ENCODE data around the gene GP1BB. TPM values are rescaled to one million over a fixed set of nuclear protein-coding genes. Genes with fewer than 3 reads are reported as not detected.

The GP1BB gene
- total RNA-seq, 1 donor = 1.8 TPM

DNA sequence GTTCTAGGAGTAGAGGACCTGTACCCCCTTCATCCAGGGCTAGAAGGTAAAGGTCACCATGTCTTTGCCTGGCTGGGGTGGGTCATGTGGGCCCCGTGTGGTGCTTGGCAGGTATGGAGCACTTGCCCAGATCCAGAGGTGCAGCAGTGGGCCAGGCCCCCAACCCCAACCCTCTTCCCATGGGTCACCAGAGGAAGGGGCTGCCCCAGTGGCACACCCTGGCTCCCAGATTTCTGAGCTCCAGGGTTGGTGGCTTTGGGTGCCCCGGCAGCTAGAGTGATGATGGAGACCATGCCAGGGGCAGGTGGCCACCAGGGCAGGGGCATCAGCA lies 2.4 kb upstream of the GP1BB start:
- TF ChIP-seq, protein P1, sequence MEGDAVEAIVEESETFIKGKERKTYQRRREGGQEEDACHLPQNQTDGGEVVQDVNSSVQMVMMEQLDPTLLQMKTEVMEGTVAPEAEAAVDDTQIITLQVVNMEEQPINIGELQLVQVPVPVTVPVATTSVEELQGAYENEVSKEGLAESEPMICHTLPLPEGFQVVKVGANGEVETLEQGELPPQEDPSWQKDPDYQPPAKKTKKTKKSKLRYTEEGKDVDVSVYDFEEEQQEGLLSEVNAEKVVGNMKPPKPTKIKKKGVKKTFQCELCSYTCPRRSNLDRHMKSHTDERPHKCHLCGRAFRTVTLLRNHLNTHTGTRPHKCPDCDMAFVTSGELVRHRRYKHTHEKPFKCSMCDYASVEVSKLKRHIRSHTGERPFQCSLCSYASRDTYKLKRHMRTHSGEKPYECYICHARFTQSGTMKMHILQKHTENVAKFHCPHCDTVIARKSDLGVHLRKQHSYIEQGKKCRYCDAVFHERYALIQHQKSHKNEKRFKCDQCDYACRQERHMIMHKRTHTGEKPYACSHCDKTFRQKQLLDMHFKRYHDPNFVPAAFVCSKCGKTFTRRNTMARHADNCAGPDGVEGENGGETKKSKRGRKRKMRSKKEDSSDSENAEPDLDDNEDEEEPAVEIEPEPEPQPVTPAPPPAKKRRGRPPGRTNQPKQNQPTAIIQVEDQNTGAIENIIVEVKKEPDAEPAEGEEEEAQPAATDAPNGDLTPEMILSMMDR (IDR thresholded peaks at IDR 0.05; ENCODE audit: extremely low read depth, low read depth, low read length) = no peak
- no peaks in the 10 kb centered on the region for H3K79me2 ChIP-seq (ENCODE audit: insufficient read depth, low read length)

DNA sequence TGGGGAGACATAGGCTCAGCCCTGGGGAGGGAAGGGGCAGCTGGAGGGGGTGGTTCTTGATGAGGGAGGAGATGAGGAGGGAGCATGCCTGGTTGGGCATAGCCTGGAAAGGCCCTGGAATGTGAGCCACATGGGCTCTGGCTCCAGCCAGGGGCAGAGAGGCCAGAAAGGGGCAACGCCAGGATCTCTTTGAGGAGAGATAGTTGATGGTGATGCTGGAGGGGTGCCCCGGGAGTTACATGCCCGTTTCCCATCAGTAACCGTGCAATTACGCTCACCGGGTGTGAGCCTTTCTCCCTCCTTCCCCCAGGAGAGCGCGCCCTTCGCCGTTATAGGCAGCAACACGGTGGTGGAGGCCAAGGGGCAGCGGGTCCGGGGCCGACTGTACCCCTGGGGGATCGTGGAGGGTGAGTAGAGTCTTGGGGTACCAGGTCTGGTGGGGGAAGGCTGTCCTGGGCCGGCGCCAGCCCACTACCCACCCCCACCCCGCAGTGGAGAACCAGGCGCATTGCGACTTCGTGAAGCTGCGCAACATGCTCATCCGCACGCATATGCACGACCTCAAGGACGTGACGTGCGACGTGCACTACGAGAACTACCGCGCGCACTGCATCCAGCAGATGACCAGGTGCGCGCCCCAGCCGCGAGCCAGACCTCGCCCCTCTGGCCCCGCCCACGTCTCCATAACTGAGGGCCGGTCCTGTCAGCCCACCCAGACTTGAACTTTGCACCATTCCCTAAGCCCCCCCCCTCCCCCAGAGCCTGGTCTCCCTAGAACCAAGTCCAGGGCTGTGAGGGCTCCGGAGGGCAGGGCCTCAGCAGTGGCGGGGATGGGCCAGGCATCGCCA lies 1.8 kb upstream of the GP1BB start:
- Histone ChIP-seq H3K4me2 (ENCODE audit: insufficient read depth, low read length) (no peak overlapping the region), H3K79me2 (ENCODE audit: insufficient read depth, low read length) (no peaks in the 10 kb centered on the region), H2AFZ (ENCODE audit: low read length) (no peak overlapping the region), H3K27ac (ENCODE audit: low read depth, low read length) (no peak overlapping the region), H3K36me3 (ENCODE audit: insufficient read depth, low read length) (no peaks in the 10 kb centered on the region), H3K4me1 (ENCODE audit: insufficient read depth, low read length) (peaks cover 4% of the 10 kb centered on the region), H4K20me1 (ENCODE audit: insufficient read depth, low read length) (peaks cover 9% of the 10 kb centered on the region), H3K27me3 (ENCODE audit: insufficient read depth, low read length) (no peaks in the 10 kb centered on the region), H3K4me3 (ENCODE audit: insufficient read depth, low read length) (no peak overlapping the region), H3K9me3 (ENCODE audit: low read depth, low read length) (no peaks in the 10 kb centered on the region)
- TF ChIP-seq, protein P1 (IDR thresholded peaks at IDR 0.05; ENCODE audit: extremely low read depth, low read depth, low read length) = no peak
- peak; percentile 89 for DNase-seq (ENCODE audit: insufficient read length, low spot score, missing footprints)

More for the DNA sequence above, 2.4 kb upstream of the GP1BB start:
- peaks cover 4% of the 10 kb centered on the region for H3K4me1 ChIP-seq (ENCODE audit: insufficient read depth, low read length)
- no peaks in the 10 kb centered on the region for H3K27me3 ChIP-seq (ENCODE audit: insufficient read depth, low read length)
- H3K36me3 ChIP-seq (ENCODE audit: insufficient read depth, low read length) = no peaks in the 10 kb centered on the region
- peak; percentile 91 for DNase-seq (ENCODE audit: insufficient read length, low spot score, missing footprints)
- no peak overlapping the region for H2AFZ ChIP-seq (ENCODE audit: low read length)
- H3K4me3 ChIP-seq (ENCODE audit: insufficient read depth, low read length) = no peak overlapping the region
- peaks cover 9% of the 10 kb centered on the region for H4K20me1 ChIP-seq (ENCODE audit: insufficient read depth, low read length)
- H3K27ac ChIP-seq (ENCODE audit: low read depth, low read length) = no peak overlapping the region
- no peaks in the 10 kb centered on the region for H3K9me3 ChIP-seq (ENCODE audit: low read depth, low read length)
- no peak overlapping the region for H3K4me2 ChIP-seq (ENCODE audit: insufficient read depth, low read length)

DNA sequence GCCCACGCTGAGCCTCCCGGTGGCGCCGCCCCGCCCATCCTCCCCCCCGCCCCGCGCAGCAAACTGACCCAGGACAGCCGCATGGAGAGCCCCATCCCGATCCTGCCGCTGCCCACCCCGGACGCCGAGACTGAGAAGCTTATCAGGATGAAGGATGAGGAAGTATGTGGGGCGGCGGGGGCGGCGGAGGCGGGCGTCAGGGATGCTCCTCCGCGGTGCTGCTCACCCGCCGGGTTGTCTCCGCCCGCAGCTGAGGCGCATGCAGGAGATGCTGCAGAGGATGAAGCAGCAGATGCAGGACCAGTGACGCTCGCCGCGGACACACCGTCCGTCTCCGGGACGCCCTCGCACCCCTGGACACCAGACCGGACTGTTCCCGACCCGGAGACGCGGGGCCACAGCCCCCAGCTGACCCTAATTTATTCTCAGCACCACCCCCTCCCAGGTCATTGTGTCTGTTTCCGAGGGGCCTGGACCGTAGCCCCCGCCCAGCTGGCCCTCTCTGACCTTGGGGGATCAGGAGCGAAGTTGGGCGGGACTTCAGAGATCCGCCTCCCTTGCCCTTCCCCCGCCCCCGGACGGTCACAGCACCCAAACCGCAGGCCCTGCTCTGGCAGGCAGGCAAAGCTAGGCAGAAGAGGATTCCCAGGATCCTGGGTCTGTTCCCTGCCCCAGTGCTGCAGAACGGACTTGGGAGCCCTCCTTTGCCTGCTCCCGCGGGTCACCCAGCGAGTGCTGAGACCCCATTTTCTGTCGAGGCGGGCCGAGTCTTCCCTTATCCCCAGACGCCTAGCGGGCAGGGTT lies 959 bp upstream of the GP1BB start:
- Histone ChIP-seq H3K4me1 (ENCODE audit: insufficient read depth, low read length) (peaks cover 4% of the 10 kb centered on the region), H2AFZ (ENCODE audit: low read length) (no peak overlapping the region), H3K79me2 (ENCODE audit: insufficient read depth, low read length) (no peaks in the 10 kb centered on the region), H3K27ac (ENCODE audit: low read depth, low read length) (no peak overlapping the region), H3K27me3 (ENCODE audit: insufficient read depth, low read length) (no peaks in the 10 kb centered on the region), H3K4me2 (ENCODE audit: insufficient read depth, low read length) (no peak overlapping the region), H3K9me3 (ENCODE audit: low read depth, low read length) (no peaks in the 10 kb centered on the region), H3K36me3 (ENCODE audit: insufficient read depth, low read length) (no peaks in the 10 kb centered on the region), H3K4me3 (ENCODE audit: insufficient read depth, low read length) (no peak overlapping the region), H4K20me1 (ENCODE audit: insufficient read depth, low read length) (peaks cover 9% of the 10 kb centered on the region)
- TF ChIP-seq, protein P1 (IDR thresholded peaks at IDR 0.05; ENCODE audit: extremely low read depth, low read depth, low read length) = no peak
- DNase-seq (ENCODE audit: insufficient read length, low spot score, missing footprints) = peak; percentile 92

DNA sequence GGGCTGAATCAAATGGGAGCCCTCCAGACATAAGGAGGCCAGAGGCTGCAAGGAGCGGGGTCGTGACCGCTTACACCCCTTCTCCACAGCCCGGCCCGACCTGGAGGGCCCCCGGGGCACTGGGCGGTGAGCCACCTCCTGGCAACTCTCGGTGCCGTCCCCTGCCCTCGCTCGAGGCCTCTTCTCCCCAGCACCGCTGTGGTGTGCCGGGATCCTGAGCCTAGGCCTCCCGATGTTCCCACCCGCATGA lies 432 bp upstream of the GP1BB start:
- H3K27ac ChIP-seq (ENCODE audit: low read depth, low read length) = no peak overlapping the region
- no peak overlapping the region for H3K4me2 ChIP-seq (ENCODE audit: insufficient read depth, low read length)
- peaks cover 9% of the 10 kb centered on the region for H4K20me1 ChIP-seq (ENCODE audit: insufficient read depth, low read length)
- no peaks in the 10 kb centered on the region for H3K9me3 ChIP-seq (ENCODE audit: low read depth, low read length)
- H3K36me3 ChIP-seq (ENCODE audit: insufficient read depth, low read length) = no peaks in the 10 kb centered on the region
- H3K4me1 ChIP-seq (ENCODE audit: insufficient read depth, low read length) = no peaks in the 10 kb centered on the region
- H3K27me3 ChIP-seq (ENCODE audit: insufficient read depth, low read length) = no peaks in the 10 kb centered on the region
- H2AFZ ChIP-seq (ENCODE audit: low read length) = no peak overlapping the region
- TF ChIP-seq, protein P1 (IDR thresholded peaks at IDR 0.05; ENCODE audit: extremely low read depth, low read depth, low read length) = no peak
- no peaks in the 10 kb centered on the region for H3K79me2 ChIP-seq (ENCODE audit: insufficient read depth, low read length)
- H3K4me3 ChIP-seq (ENCODE audit: insufficient read depth, low read length) = no peak overlapping the region
- peak; percentile 68 for DNase-seq (ENCODE audit: insufficient read length, low spot score, missing footprints)
